GM23338 (cell line): ENCODE results near the gene RAB31. TPM values are rescaled to one million over a fixed set of nuclear protein-coding genes. Genes with fewer than 3 reads are reported as not detected.

Source experiments
- ATAC-seq: fragments of 200-7000 bp; cut with Tn5 transposase; 3 replicates; pipeline ENCODE4 v1.9.1; 2020
- DNase-seq: peaks from one replicate; pipeline ENCODE4 v3.0.0-alpha.2; 2015; ENCODE audit warnings: low spot score
- H2AFZ ChIP-seq: fragments of 200-600 bp; sonication (generic); 2 replicates; pipeline ENCODE4 v1.8.0; 2016; ENCODE audit warnings: antibody characterized with exemption, mild to moderate bottlenecking, moderate library complexity
- H3F3A ChIP-seq: fragments of 200-600 bp; sonication (generic); replicated peaks from 2 replicates; pipeline ENCODE4 v1.8.0; 2017; ENCODE audit warnings: antibody characterized with exemption, mixed run types, low read depth
- H3K27ac ChIP-seq: fragments of 200-600 bp; sonication (generic); 2 replicates; pipeline ENCODE4 v1.6.1; 2016; ENCODE audit warnings: low read depth
- H3K27me3 ChIP-seq: fragments of 200-600 bp; sonication (generic); 2 replicates; pipeline ENCODE4 v1.8.0; 2016; ENCODE audit warnings: mild to moderate bottlenecking, mixed run types, moderate library complexity; ENCODE audit not compliant: insufficient read depth
- H3K36me3 ChIP-seq: fragments of 200-600 bp; sonication (generic); 2 replicates; pipeline ENCODE4 v1.8.0; 2016; ENCODE audit warnings: mild to moderate bottlenecking; ENCODE audit not compliant: insufficient read depth
- H3K4me1 ChIP-seq: fragments of 200-600 bp; sonication (generic); 2 replicates; pipeline ENCODE4 v1.8.0; 2016; ENCODE audit warnings: mild to moderate bottlenecking, moderate library complexity; ENCODE audit not compliant: insufficient read depth
- H3K4me2 ChIP-seq: fragments of 200-600 bp; sonication (generic); 2 replicates; pipeline ENCODE4 v1.7.1; 2017; ENCODE audit warnings: mixed run types
- H3K4me3 ChIP-seq: fragments of 200-600 bp; sonication (generic); 2 replicates; pipeline ENCODE4 v1.6.1; 2016; ENCODE audit warnings: mixed run types
- H3K79me2 ChIP-seq: fragments of 200-600 bp; sonication (generic); replicated peaks from 2 replicates; pipeline ENCODE4 v1.8.0; 2017; ENCODE audit warnings: mild to moderate bottlenecking; ENCODE audit not compliant: insufficient read depth
- H3K9me2 ChIP-seq: fragments of 200-600 bp; sonication (generic); 2 replicates; pipeline ENCODE4 v1.8.0; 2017; ENCODE audit not compliant: insufficient read depth
- H4K20me1 ChIP-seq: fragments of 200-600 bp; sonication (generic); replicated peaks from 2 replicates; pipeline ENCODE4 v1.8.0; 2017; ENCODE audit warnings: mild to moderate bottlenecking; ENCODE audit not compliant: insufficient read depth
- H3K27ac Mint-ChIP-seq: 2 replicates; pipeline ENCODE4 v1.8.0; 2020; ENCODE audit warnings: inconsistent platforms, mild to moderate bottlenecking, moderate library complexity, mixed read lengths
- H3K27me3 Mint-ChIP-seq: 3 replicates; pipeline ENCODE4 v1.8.0; 2022; ENCODE audit warnings: low read depth, mild to moderate bottlenecking, moderate library complexity, mixed read lengths, inconsistent platforms; ENCODE audit not compliant: insufficient read depth, poor library complexity
- H3K36me3 Mint-ChIP-seq: 3 replicates; pipeline ENCODE4 v1.8.0; 2021; ENCODE audit warnings: low read depth, mild to moderate bottlenecking, inconsistent platforms, moderate library complexity, mixed read lengths
- H3K4me1 Mint-ChIP-seq: 3 replicates; pipeline ENCODE4 v1.8.0; 2020; ENCODE audit warnings: mild to moderate bottlenecking, inconsistent platforms, mixed read lengths
- H3K4me3 Mint-ChIP-seq: 3 replicates; pipeline ENCODE4 v1.8.0; 2021; ENCODE audit warnings: moderate library complexity, mild to moderate bottlenecking, inconsistent platforms, mixed read lengths
- H3K9me3 Mint-ChIP-seq: 3 replicates; pipeline ENCODE4 v1.8.0; 2020; ENCODE audit warnings: moderate library complexity, mild to moderate bottlenecking, inconsistent platforms, mixed read lengths
- CREB1 ChIP-seq: fragments of 250-450 bp; sonication (Bioruptor Pico); IDR thresholded peaks from 2 replicates; pipeline ENCODE4 v1.5.0; 2020; ENCODE audit warnings: low read depth, mild to moderate bottlenecking, moderate library complexity
- EZH2 ChIP-seq: fragments of 200-600 bp; sonication (generic); IDR thresholded peaks from one replicate; pipeline ENCODE4 v1.8.0; 2017; ENCODE audit warnings: antibody characterized with exemption, mild to moderate bottlenecking, low read depth; ENCODE audit not compliant: unreplicated experiment
- EZH2phosphoT487 ChIP-seq: fragments of 200-600 bp; sonication (generic); IDR thresholded peaks from one replicate; pipeline ENCODE4 v1.8.1; 2018; ENCODE audit warnings: antibody characterized with exemption; ENCODE audit not compliant: unreplicated experiment
- JUNB ChIP-seq: IDR thresholded peaks from one replicate; pipeline ENCODE4 v1.6.1; 2016; ENCODE audit warnings: antibody characterized with exemption; ENCODE audit not compliant: unreplicated experiment
- NANOG ChIP-seq: IDR thresholded peaks from 2 replicates; pipeline ENCODE4 v1.6.1; 2016; ENCODE audit warnings: antibody characterized with exemption, borderline replicate concordance
- POLR2AphosphoS5 ChIP-seq: IDR thresholded peaks from 2 replicates; pipeline ENCODE4 v1.6.1; 2016; ENCODE audit warnings: antibody characterized with exemption, low read depth
- STAT1 ChIP-seq: IDR thresholded peaks from one replicate; pipeline ENCODE4 v1.6.1; 2016; ENCODE audit warnings: antibody characterized with exemption; ENCODE audit not compliant: unreplicated experiment
- ZNF114 ChIP-seq: fragments of 250-450 bp; sonication (Bioruptor Pico); IDR thresholded peaks from 2 replicates; pipeline ENCODE4 v1.5.0; 2020; ENCODE audit warnings: mild to moderate bottlenecking, moderate library complexity
- ZNF331 ChIP-seq: fragments of 250-450 bp; sonication (Bioruptor Pico); IDR thresholded peaks from 2 replicates; pipeline ENCODE4 v1.5.0; 2020; ENCODE audit warnings: low read depth, mild to moderate bottlenecking, moderate library complexity
- polyA plus RNA-seq: library from polyadenylated mRNA; unstranded; fragments of >200 nt; fragmentation: Nextera tagmentation; extraction: Ambion mirVana; gene quantifications from 2 replicates; pipeline ENCODE4 v1.2.1, GENCODE V29; 2016
- total RNA-seq: library from RNA; depleted of rRNA; stranded (reverse); fragments of >200 nt; shearing (Covaris generic); gene quantifications from 2 replicates; pipeline ENCODE4 v1.2.3, GENCODE V29; 2014
- TF ChIP-seq, protein P1 (sequence below): fragments of 250-450 bp; sonication (Bioruptor Pico); IDR thresholded peaks from 2 replicates; pipeline ENCODE4 v1.5.0; 2020; ENCODE audit warnings: mild to moderate bottlenecking, moderate library complexity
- TF ChIP-seq, protein P2 (sequence below), 2 experiments: fragments of 200-600 bp in 1 of 2; sonication (generic) in 1 of 2; conservative IDR thresholded peaks; 2 replicates each; pipeline versions ENCODE4 v1.5.1 to v1.6.1; 2016 to 2017; ENCODE audit warnings: antibody characterized with exemption in 2 of 2, low read depth in 2 of 2, mild to moderate bottlenecking in 2 of 2, moderate library complexity in 1 of 2
- TF ChIP-seq, protein P3 (sequence below): IDR thresholded peaks from one replicate; pipeline ENCODE4 v1.6.1; 2018; ENCODE audit warnings: antibody characterized with exemption; ENCODE audit not compliant: unreplicated experiment
- TF ChIP-seq, protein P4 (sequence below): IDR thresholded peaks from 2 replicates; pipeline ENCODE4 v1.6.1; 2016; ENCODE audit warnings: antibody characterized with exemption

RAB31 gene
- total and polyA plus RNA-seq, 2 experiments from 2014 or later, result 33.8 to 46.1 TPM

DNA sequence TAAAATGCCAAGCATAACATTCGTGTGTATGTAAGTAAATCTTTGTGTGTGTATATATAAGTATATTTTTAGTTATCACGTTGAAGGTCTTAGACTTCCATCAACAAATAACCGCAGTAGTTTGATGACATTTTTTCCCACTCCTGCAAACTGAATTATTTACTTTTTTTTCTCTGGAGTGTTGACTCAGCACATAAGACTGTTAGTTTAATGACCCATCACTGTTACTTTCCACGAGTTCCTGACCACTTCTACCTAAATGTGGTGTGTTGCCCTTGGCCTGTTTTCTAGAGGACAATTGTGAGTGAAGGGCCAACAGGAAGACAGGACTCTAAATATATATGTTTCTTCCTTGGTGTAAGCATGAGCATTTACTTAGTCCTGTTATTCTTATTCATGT, 106.3 kb downstream of the RAB31 start:
- H3K79me2 ChIP-seq, result no peaks in the 10 kb centered on the region
- peaks cover 15% of the 10 kb centered on the region for H3K4me1 ChIP-seq
- no peak for TF ChIP-seq NANOG
- no peak for TF ChIP-seq JUNB
- no peak for TF ChIP-seq CREB1
- TF ChIP-seq, protein P1, sequence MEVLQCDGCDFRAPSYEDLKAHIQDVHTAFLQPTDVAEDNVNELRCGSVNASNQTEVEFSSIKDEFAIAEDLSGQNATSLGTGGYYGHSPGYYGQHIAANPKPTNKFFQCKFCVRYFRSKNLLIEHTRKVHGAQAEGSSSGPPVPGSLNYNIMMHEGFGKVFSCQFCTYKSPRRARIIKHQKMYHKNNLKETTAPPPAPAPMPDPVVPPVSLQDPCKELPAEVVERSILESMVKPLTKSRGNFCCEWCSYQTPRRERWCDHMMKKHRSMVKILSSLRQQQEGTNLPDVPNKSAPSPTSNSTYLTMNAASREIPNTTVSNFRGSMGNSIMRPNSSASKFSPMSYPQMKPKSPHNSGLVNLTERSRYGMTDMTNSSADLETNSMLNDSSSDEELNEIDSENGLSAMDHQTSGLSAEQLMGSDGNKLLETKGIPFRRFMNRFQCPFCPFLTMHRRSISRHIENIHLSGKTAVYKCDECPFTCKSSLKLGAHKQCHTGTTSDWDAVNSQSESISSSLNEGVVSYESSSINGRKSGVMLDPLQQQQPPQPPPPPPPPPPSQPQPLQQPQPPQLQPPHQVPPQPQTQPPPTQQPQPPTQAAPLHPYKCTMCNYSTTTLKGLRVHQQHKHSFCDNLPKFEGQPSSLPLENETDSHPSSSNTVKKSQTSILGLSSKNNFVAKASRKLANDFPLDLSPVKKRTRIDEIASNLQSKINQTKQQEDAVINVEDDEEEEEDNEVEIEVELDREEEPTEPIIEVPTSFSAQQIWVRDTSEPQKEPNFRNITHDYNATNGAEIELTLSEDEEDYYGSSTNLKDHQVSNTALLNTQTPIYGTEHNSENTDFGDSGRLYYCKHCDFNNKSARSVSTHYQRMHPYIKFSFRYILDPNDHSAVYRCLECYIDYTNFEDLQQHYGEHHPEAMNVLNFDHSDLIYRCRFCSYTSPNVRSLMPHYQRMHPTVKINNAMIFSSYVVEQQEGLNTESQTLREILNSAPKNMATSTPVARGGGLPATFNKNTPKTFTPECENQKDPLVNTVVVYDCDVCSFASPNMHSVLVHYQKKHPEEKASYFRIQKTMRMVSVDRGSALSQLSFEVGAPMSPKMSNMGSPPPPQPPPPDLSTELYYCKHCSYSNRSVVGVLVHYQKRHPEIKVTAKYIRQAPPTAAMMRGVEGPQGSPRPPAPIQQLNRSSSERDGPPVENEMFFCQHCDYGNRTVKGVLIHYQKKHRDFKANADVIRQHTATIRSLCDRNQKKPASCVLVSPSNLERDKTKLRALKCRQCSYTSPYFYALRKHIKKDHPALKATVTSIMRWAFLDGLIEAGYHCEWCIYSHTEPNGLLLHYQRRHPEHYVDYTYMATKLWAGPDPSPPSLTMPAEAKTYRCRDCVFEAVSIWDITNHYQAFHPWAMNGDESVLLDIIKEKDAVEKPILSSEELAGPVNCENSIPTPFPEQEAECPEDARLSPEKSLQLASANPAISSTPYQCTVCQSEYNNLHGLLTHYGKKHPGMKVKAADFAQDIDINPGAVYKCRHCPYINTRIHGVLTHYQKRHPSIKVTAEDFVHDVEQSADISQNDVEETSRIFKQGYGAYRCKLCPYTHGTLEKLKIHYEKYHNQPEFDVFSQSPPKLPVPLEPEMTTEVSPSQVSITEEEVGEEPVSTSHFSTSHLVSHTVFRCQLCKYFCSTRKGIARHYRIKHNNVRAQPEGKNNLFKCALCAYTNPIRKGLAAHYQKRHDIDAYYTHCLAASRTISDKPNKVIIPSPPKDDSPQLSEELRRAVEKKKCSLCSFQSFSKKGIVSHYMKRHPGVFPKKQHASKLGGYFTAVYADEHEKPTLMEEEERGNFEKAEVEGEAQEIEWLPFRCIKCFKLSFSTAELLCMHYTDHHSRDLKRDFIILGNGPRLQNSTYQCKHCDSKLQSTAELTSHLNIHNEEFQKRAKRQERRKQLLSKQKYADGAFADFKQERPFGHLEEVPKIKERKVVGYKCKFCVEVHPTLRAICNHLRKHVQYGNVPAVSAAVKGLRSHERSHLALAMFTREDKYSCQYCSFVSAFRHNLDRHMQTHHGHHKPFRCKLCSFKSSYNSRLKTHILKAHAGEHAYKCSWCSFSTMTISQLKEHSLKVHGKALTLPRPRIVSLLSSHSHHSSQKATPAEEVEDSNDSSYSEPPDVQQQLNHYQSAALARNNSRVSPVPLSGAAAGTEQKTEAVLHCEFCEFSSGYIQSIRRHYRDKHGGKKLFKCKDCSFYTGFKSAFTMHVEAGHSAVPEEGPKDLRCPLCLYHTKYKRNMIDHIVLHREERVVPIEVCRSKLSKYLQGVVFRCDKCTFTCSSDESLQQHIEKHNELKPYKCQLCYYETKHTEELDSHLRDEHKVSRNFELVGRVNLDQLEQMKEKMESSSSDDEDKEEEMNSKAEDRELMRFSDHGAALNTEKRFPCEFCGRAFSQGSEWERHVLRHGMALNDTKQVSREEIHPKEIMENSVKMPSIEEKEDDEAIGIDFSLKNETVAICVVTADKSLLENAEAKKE (CRISPR knock-in tag), result no peak
- TF ChIP-seq, protein P2, sequence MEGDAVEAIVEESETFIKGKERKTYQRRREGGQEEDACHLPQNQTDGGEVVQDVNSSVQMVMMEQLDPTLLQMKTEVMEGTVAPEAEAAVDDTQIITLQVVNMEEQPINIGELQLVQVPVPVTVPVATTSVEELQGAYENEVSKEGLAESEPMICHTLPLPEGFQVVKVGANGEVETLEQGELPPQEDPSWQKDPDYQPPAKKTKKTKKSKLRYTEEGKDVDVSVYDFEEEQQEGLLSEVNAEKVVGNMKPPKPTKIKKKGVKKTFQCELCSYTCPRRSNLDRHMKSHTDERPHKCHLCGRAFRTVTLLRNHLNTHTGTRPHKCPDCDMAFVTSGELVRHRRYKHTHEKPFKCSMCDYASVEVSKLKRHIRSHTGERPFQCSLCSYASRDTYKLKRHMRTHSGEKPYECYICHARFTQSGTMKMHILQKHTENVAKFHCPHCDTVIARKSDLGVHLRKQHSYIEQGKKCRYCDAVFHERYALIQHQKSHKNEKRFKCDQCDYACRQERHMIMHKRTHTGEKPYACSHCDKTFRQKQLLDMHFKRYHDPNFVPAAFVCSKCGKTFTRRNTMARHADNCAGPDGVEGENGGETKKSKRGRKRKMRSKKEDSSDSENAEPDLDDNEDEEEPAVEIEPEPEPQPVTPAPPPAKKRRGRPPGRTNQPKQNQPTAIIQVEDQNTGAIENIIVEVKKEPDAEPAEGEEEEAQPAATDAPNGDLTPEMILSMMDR (conservative IDR thresholded peaks at IDR 0.05; ENCODE audit: low read depth in 2 of 2), result no peak
- TF ChIP-seq ZNF331 (CRISPR knock-in tag), result no peak
- TF ChIP-seq STAT1, result no peak
- no peak for TF ChIP-seq ZNF114 (CRISPR knock-in tag)
- no peak for TF ChIP-seq POLR2AphosphoS5
- TF ChIP-seq, protein P3, sequence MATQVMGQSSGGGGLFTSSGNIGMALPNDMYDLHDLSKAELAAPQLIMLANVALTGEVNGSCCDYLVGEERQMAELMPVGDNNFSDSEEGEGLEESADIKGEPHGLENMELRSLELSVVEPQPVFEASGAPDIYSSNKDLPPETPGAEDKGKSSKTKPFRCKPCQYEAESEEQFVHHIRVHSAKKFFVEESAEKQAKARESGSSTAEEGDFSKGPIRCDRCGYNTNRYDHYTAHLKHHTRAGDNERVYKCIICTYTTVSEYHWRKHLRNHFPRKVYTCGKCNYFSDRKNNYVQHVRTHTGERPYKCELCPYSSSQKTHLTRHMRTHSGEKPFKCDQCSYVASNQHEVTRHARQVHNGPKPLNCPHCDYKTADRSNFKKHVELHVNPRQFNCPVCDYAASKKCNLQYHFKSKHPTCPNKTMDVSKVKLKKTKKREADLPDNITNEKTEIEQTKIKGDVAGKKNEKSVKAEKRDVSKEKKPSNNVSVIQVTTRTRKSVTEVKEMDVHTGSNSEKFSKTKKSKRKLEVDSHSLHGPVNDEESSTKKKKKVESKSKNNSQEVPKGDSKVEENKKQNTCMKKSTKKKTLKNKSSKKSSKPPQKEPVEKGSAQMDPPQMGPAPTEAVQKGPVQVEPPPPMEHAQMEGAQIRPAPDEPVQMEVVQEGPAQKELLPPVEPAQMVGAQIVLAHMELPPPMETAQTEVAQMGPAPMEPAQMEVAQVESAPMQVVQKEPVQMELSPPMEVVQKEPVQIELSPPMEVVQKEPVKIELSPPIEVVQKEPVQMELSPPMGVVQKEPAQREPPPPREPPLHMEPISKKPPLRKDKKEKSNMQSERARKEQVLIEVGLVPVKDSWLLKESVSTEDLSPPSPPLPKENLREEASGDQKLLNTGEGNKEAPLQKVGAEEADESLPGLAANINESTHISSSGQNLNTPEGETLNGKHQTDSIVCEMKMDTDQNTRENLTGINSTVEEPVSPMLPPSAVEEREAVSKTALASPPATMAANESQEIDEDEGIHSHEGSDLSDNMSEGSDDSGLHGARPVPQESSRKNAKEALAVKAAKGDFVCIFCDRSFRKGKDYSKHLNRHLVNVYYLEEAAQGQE, result no peak
- TF ChIP-seq, protein P4, sequence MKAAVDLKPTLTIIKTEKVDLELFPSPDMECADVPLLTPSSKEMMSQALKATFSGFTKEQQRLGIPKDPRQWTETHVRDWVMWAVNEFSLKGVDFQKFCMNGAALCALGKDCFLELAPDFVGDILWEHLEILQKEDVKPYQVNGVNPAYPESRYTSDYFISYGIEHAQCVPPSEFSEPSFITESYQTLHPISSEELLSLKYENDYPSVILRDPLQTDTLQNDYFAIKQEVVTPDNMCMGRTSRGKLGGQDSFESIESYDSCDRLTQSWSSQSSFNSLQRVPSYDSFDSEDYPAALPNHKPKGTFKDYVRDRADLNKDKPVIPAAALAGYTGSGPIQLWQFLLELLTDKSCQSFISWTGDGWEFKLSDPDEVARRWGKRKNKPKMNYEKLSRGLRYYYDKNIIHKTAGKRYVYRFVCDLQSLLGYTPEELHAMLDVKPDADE, result no peak
- TF ChIP-seq EZH2phosphoT487, result no peak
- no peak for TF ChIP-seq EZH2
- no peak overlapping the region for H3K27ac ChIP-seq
- H3K9me2 ChIP-seq, result no peaks in the 10 kb centered on the region
- no peak overlapping the region for H2AFZ ChIP-seq
- H3K4me2 ChIP-seq, result no peak overlapping the region
- ATAC-seq, result no peak
- H3K4me1 Mint-ChIP-seq, result peaks cover 23% of the 10 kb centered on the region
- DNase-seq, result no peak
- H3K4me3 Mint-ChIP-seq, result no peak overlapping the region
- 0 out of 3 replicates have a peak, but pooled peaks cover 3% of the 10 kb centered on the region for H3K9me3 Mint-ChIP-seq
- no peaks in the 10 kb centered on the region for H3K27me3 ChIP-seq
- no peaks in the 10 kb centered on the region for H4K20me1 ChIP-seq
- H3F3A ChIP-seq, result no peaks in the 10 kb centered on the region
- peaks cover 12% of the 10 kb centered on the region for H3K36me3 Mint-ChIP-seq
- H3K27me3 Mint-ChIP-seq, result no peaks in the 10 kb centered on the region
- no peaks in the 10 kb centered on the region; the same call in 1 of the 2 replicates for H3K36me3 ChIP-seq
- no peak overlapping the region for H3K27ac Mint-ChIP-seq
- H3K4me3 ChIP-seq, result no peak overlapping the region
